HL-60 (cell line): ENCODE data around the gene RAD50.

Experiments used
- DNase-seq, 2 experiments: peaks; one replicate each; pipeline ENCODE4 v3.0.0-alpha.2; 2010 to 2020; ENCODE audit warnings: low read depth in 1 of 2, low spot score in 1 of 2
- H3K27ac ChIP-seq: fragments of 250-450 bp; sonication (Bioruptor Pico); replicated peaks from 2 replicates; pipeline ENCODE4 v1.5.1; 2020; ENCODE audit warnings: mild to moderate bottlenecking, moderate library complexity
- H3K27me3 ChIP-seq: fragments of 250-450 bp; sonication (Bioruptor Pico); 2 replicates; pipeline ENCODE4 v1.5.1; 2021; ENCODE audit warnings: mild to moderate bottlenecking, moderate library complexity; ENCODE audit not compliant: insufficient read depth, poor library complexity, severe bottlenecking
- H3K4me3 ChIP-seq: replicated peaks from 2 replicates; pipeline ENCODE4 v1.5.1; 2011; ENCODE audit warnings: mild to moderate bottlenecking, control low read depth, low read length; ENCODE audit not compliant: insufficient read depth
- CTCF ChIP-seq: IDR thresholded peaks from one replicate; pipeline ENCODE4 v1.5.1; 2011; ENCODE audit warnings: low read length, control low read depth, inconsistent platforms; ENCODE audit not compliant: insufficient read depth
- GABPA ChIP-seq: IDR thresholded peaks from 2 replicates; pipeline ENCODE4 v1.6.1; 2012; ENCODE audit warnings: low read depth
- POLR2AphosphoS5 ChIP-seq: IDR thresholded peaks from 2 replicates; pipeline ENCODE4 v1.6.1; 2012; ENCODE audit warnings: low read depth
- REST ChIP-seq: IDR thresholded peaks from 2 replicates; pipeline ENCODE4 v1.6.1; 2012; ENCODE audit warnings: low read depth; ENCODE audit not compliant: insufficient replicate concordance
- SPI1 ChIP-seq: IDR thresholded peaks from 2 replicates; pipeline ENCODE4 v1.6.1; 2012; ENCODE audit warnings: low read depth, mild to moderate bottlenecking, borderline replicate concordance

RAD50 gene

GRCh38 chr5:132679166-132679565 is 122.4 kb downstream of the RAD50 start:
- TF ChIP-seq POLR2AphosphoS5 (no peak), GABPA (no peak), CTCF (no peak), REST (no peak), SPI1 (no peak)
- no peak overlapping the region for H3K27ac ChIP-seq
- no peak for DNase-seq
- H3K4me3 ChIP-seq = no peak overlapping the region
- H3K27me3 ChIP-seq = no peaks in the 10 kb centered on the region

GRCh38 chr5:132679717-132680380 is 123.1 kb downstream of the RAD50 start:
- Histone ChIP-seq H3K27ac (no peak overlapping the region), H3K4me3 (no peak overlapping the region), H3K27me3 (no peaks in the 10 kb centered on the region)
- no peak for DNase-seq
- no peak for TF ChIP-seq CTCF
- no peak for TF ChIP-seq SPI1
- TF ChIP-seq GABPA = no peak
- no peak for TF ChIP-seq REST
- no peak for TF ChIP-seq POLR2AphosphoS5

GRCh38 chr5:132680780-132681475 is 124.2 kb downstream of the RAD50 start:
- Histone ChIP-seq H3K27ac (no peak overlapping the region), H3K4me3 (no peak overlapping the region), H3K27me3 (no peaks in the 10 kb centered on the region)
- no peak for TF ChIP-seq GABPA
- TF ChIP-seq CTCF = no peak
- TF ChIP-seq REST = no peak
- no peak for TF ChIP-seq SPI1
- TF ChIP-seq POLR2AphosphoS5 = no peak
- no peak for DNase-seq
